GM18499 (cell line): ENCODE measurements around the gene TMEM184A.

Experiments
- ATAC-seq: cut with Tn5 transposase; IDR thresholded peaks from one replicate; pipeline ENCODE4 v1.9.1; 2021; ENCODE audit warnings: moderate number of reproducible peaks; ENCODE audit not compliant: insufficient read depth, unreplicated experiment

The TMEM184A gene

GRCh38 chr7:1569016-1569415 is 13.0 kb upstream of the TMEM184A start:
- no peak for ATAC-seq

- no peak for ATAC-seq
Observed at GRCh38 chr7:1567896-1568510, 12.0 kb upstream of the TMEM184A start.

- ATAC-seq, result no peak
Observed at GRCh38 chr7:1567049-1567771, 11.2 kb upstream of the TMEM184A start.

GRCh38 chr7:1566687-1567048 is 10.7 kb upstream of the TMEM184A start:
- no peak for ATAC-seq

- no peak for ATAC-seq
Observed at GRCh38 chr7:1564603-1565022, 8.6 kb upstream of the TMEM184A start.

- no peak for ATAC-seq
Observed at GRCh38 chr7:1563981-1564602, 8.1 kb upstream of the TMEM184A start.

- ATAC-seq, result no peak
Observed at GRCh38 chr7:1562597-1563051, 6.6 kb upstream of the TMEM184A start.

GRCh38 chr7:1562116-1562515 is 6.1 kb upstream of the TMEM184A start:
- no peak for ATAC-seq

- ATAC-seq, result no peak
Observed at GRCh38 chr7:1561036-1561940, 5.3 kb upstream of the TMEM184A start.

- ATAC-seq, result no peak
Observed at GRCh38 chr7:1560620-1561031, 4.6 kb upstream of the TMEM184A start.

- ATAC-seq, result no peak
Observed at GRCh38 chr7:1559626-1560590, 3.9 kb upstream of the TMEM184A start.

- no peak for ATAC-seq
Observed at GRCh38 chr7:1558841-1559625, 3.0 kb upstream of the TMEM184A start.

GRCh38 chr7:1558181-1558811 is 2.3 kb upstream of the TMEM184A start:
- ATAC-seq, result no peak

GRCh38 chr7:1557771-1558170 is 1.8 kb upstream of the TMEM184A start:
- no peak for ATAC-seq

- no peak for ATAC-seq
Observed at GRCh38 chr7:1557006-1557405, 1.0 kb upstream of the TMEM184A start.

- ATAC-seq, result no peak
Observed at GRCh38 chr7:1555046-1555812, 776 bp downstream of the TMEM184A start.

GRCh38 chr7:1554333-1555045 is 1.5 kb downstream of the TMEM184A start:
- ATAC-seq, result no peak
